Measurements from ENCODE around the gene REXO4. TPM values are rescaled to one million over a fixed set of nuclear protein-coding genes. Genes with fewer than 3 reads are reported as not detected.

The REXO4 gene
- total RNA-seq, 2 donors from 2014 or later = 13.4 to 13.8 TPM

GRCh38 chr9:133356391-133357091 lies 61.3 kb downstream of the REXO4 start, which contains the start of the genes SURF1 and SURF2:
Gene SURF1 (minus strand): TSS chr9:133356487. CDS start chr9:133356453, 34 bp downstream.
Gene SURF2 (plus strand): TSS chr9:133356550. CDS start chr9:133356593, 43 bp downstream.
- Histone ChIP-seq H3K27ac (peak within 1 kb of the TSS; percentile 61 to 66), H3K4me3 (peak within 1 kb of the TSS; percentile 67 to 91), H3K36me3 (peaks cover 44% of the 10 kb centered on the region), H3K4me1 (peaks cover 0 to 27% of the 10 kb centered on the region in 2 donors), H3K9me3 (no peaks in the 10 kb centered on the region), H3K27me3 (no peaks in the 10 kb centered on the region)
- no peak for TF ChIP-seq CTCF (IDR thresholded peaks at IDR 0.05)
- peak; percentile 82 for DNase-seq (ENCODE audit: low spot score)

Other genes with a start within 250 kb of the REXO4 start
- gene OBP2B, start 208.8 kb downstream of the REXO4 start, total RNA-seq = not detected
- 1 to 10 TPM; 1.1 to 2.5 TPM for gene ABO, start 142.8 kb downstream of the REXO4 start, total RNA-seq
- 10 to 100 TPM in 1 of 2 donors, 1 to 10 TPM in 1; 8.2 to 13.6 TPM for gene SURF6, start 81.8 kb downstream of the REXO4 start, total RNA-seq
- 10 to 100 TPM; 15.1 to 24.6 TPM for gene MED22, start 69.9 kb downstream of the REXO4 start, total RNA-seq
- 1,000 to 10,000 TPM in 1 of 2 donors, 100 to 1,000 TPM in 1; 739 to 1,208 TPM for gene RPL7A, start 69.8 kb downstream of the REXO4 start, total RNA-seq
- 10 to 100 TPM; 41.5 to 58.6 TPM for gene SURF1, start 61.5 kb downstream of the REXO4 start, total RNA-seq
- gene SURF2, start 61.5 kb downstream of the REXO4 start, total RNA-seq = 10 to 100 TPM; 18.1 to 45.9 TPM
- gene SURF4, start 42.0 kb downstream of the REXO4 start, total RNA-seq = 100 to 1,000 TPM in 1 of 2 donors, 10 to 100 TPM in 1; 96.0 to 124 TPM
- gene STKLD1, start 41.6 kb downstream of the REXO4 start, total RNA-seq = under 1 TPM in 1 of 2 donors, not detected in 1; 0.90 TPM
- 1 to 10 TPM; 2.0 to 2.4 TPM for gene ADAMTS13, start 4.4 kb upstream of the REXO4 start, total RNA-seq
- gene CACFD1, start 42.0 kb upstream of the REXO4 start, total RNA-seq = 10 to 100 TPM; 11.9 to 12.4 TPM
- 1 to 10 TPM; 4.3 to 5.2 TPM for gene SLC2A6, start 61.1 kb upstream of the REXO4 start, total RNA-seq
- not detected for gene MYMK, start 106.9 kb upstream of the REXO4 start, total RNA-seq
- 10 to 100 TPM in 1 of 2 donors, 1 to 10 TPM in 1; 4.9 to 27.7 TPM for gene ADAMTSL2, start 116.7 kb upstream of the REXO4 start, total RNA-seq
- 1 to 10 TPM in 1 of 2 donors, not detected in 1; 1.7 TPM for gene FAM163B, start 191.4 kb upstream of the REXO4 start, total RNA-seq
- gene DBH, start 218.4 kb upstream of the REXO4 start, total RNA-seq = not detected